CD4-positive, alpha-beta T cell treated with Interleukin-17A for 4 hours (primary cell): ENCODE measurements around the gene SCARB2.

Source experiments
- DNase-seq: peaks from one replicate; pipeline ENCODE4 v3.0.0-alpha.2; 2020; ENCODE audit warnings: mixed read lengths

Gene SCARB2

GRCh38 chr4:76144546-76144945 lies 69.1 kb downstream of the SCARB2 start:
- DNase-seq: no peak

GRCh38 chr4:76141241-76141640 lies 72.4 kb downstream of the SCARB2 start:
- no peak for DNase-seq

GRCh38 chr4:76127754-76128153 lies 85.9 kb downstream of the SCARB2 start:
- no peak for DNase-seq

- DNase-seq: no peak
These were observed 87.8 kb downstream of the SCARB2 start for GRCh38 chr4:76125816-76126215.

DNA sequence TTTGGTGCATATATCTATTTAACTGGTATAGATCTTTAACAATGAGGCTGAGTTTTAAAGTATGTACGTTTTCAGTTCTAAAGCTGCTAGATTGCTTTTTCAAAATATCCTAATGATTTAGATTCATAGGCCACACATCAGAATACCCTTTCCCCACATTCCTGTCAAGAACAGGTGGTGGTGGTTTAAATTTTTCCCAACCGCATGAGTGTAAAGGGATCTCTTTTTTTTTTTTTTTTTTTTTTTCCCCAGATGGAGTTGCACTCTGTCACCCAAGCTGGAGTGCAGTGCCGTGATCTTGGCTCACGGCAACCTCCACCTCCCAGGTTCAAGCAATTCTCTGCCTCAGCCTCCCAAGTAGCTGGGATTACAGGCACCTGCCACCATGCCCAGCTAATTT lies 93.4 kb downstream of the SCARB2 start:
- no peak for DNase-seq

DNA sequence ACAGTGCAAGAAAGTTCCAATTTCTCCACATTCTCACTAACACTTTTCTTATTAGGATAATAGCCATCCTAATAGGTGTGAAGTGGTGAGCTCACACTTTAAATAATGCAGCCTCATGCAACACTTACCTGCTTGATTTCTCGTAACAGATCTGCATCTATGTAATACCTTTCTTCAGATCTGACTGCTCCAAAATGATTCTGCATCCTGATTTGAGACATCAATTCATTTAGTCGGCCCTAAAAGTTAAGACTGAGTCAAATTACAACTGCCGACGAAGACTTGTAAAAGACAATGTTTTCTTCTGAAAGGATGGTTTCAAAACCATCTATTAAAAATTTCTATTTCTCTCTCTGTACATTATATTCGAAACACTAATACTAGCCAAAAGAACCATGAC lies 96.1 kb downstream of the SCARB2 start:
- no peak for DNase-seq

DNA sequence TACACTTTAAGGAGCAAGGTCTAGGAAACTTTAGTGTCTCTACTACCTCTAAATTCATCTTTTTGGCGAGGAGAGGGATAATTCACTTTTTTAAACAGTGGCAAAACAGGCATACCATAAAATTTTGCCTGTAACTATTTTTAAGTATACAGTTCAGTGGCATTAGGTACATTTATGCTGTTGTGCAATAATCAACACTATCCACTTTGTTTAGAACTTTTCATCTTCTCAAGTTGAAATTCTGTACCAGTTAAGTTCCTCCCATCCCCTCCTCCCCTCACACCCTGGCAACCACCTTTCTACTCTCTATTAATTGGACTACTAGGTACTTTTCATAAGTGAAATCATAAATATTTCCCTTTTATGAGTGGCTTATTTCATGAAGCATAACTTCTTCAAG lies 96.8 kb downstream of the SCARB2 start:
- no peak for DNase-seq
